GM18505 (cell line): ENCODE data around the gene WNT3A.

Source experiments
- ATAC-seq: cut with Tn5 transposase; IDR thresholded peaks from one replicate; pipeline ENCODE4 v1.9.1; 2021; ENCODE audit not compliant: unreplicated experiment
- POLR2A ChIP-seq: IDR thresholded peaks from 4 replicates; pipeline ENCODE4 v1.6.1; 2011; ENCODE audit warnings: borderline replicate concordance; ENCODE audit not compliant: insufficient read depth, insufficient read length; ENCODE audit errors: extremely low read depth

The WNT3A gene

GRCh38 chr1:228050571-228051231 lies 43.9 kb downstream of the WNT3A start:
- TF ChIP-seq POLR2A: no peak
- ATAC-seq: no peak

GRCh38 chr1:228058172-228058948 lies 51.6 kb downstream of the WNT3A start:
- TF ChIP-seq POLR2A: no peak
- no peak for ATAC-seq

- ATAC-seq: no peak
- TF ChIP-seq POLR2A: no peak
These were observed 52.3 kb downstream of the WNT3A start for GRCh38 chr1:228058949-228059633.

DNA sequence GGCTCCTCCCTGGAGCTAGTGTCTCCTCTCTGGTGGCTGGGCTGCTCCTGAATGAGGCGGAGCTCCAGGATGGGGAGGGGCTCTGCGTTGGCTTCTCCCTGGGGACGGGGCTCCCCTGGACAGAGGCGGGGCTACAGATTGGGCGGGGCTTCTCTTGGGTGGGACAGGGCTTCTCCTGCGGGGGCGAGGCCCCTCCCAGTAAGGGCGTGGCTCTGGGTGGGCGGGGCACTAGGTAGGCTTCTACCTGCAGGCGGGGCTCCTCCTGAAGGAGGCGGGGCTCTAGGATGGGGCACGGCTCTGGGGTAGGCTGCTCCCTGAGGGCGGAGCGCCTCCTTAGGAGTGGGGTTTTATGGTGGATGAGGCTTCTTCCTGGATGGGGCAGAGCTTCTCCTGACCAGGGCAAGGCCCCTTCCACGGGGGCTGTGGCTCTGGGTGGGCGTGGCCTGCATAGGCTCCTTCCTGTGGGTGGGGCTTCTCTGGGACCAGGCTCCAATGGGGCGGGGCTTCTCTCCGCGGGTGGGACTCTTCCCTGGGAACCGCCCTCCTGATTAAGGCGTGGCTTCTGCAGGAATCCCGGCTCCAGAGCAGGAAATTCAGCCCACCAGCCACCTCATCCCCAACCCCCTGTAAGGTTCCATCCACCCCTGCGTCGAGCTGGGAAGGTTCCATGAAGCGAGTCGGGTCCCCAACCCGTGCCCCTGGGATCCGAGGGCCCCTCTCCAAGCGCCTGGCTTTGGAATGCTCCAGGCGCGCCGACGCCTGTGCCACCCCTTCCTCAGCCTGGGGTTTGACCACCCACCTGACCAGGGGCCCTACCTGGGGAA lies 53.0 kb downstream of the WNT3A start:
- no peak for ATAC-seq
- TF ChIP-seq POLR2A: no peak

DNA sequence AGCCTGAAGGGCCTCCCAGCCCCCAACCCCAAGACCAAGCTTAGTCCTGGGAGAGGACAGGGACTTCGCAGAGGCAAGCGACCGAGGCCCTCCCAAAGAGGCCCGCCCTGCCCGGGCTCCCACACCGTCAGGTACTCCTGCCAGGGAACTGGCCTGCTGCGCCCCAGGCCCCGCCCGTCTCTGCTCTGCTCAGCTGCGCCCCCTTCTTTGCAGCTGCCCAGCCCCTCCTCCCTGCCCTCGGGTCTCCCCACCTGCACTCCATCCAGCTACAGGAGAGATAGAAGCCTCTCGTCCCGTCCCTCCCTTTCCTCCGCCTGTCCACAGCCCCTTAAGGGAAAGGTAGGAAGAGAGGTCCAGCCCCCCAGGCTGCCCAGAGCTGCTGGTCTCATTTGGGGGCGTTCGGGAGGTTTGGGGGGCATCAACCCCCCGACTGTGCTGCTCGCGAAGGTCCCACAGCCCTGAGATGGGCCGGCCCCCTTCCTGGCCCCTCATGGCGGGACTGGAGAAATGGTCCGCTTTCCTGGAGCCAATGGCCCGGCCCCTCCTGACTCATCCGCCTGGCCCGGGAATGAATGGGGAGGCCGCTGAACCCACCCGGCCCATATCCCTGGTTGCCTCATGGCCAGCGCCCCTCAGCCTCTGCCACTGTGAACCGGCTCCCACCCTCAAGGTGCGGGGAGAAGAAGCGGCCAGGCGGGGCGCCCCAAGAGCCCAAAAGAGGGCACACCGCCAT lies 53.8 kb downstream of the WNT3A start:
- TF ChIP-seq POLR2A: no peak
- no peak for ATAC-seq

DNA sequence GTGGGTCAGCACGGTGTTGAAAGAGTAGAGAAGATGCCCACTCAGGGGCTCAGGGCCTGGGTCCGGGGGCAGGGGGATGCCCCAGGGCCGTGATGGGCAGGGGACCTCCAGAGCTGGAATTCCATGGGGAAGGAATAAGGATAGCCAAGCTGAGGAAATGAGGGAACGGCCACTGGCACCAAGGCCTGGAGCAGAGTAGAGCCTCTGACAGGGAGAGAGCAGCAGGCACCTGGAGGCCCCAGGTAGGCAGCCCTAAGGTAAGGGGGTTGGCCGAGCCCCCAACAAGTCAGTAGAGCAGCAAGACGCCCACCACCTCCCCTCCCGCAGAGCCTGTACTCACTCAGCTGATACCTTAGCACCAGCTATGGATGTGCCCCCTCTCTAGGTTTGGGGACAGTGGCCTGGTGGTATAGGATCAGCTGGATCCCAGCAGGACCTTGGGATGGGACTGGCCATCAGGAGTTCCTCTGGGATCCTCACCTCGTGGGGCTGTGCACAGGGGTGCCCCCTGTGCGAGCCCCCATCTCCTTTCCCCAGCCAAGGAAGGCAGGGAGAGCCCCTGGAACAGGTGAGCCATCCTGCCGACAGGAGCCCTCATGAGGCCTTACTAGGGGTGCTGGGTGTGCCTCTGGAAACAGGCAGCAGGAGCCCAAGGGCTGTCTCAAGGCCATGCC lies 54.8 kb downstream of the WNT3A start:
- no peak for ATAC-seq
- no peak for TF ChIP-seq POLR2A

DNA sequence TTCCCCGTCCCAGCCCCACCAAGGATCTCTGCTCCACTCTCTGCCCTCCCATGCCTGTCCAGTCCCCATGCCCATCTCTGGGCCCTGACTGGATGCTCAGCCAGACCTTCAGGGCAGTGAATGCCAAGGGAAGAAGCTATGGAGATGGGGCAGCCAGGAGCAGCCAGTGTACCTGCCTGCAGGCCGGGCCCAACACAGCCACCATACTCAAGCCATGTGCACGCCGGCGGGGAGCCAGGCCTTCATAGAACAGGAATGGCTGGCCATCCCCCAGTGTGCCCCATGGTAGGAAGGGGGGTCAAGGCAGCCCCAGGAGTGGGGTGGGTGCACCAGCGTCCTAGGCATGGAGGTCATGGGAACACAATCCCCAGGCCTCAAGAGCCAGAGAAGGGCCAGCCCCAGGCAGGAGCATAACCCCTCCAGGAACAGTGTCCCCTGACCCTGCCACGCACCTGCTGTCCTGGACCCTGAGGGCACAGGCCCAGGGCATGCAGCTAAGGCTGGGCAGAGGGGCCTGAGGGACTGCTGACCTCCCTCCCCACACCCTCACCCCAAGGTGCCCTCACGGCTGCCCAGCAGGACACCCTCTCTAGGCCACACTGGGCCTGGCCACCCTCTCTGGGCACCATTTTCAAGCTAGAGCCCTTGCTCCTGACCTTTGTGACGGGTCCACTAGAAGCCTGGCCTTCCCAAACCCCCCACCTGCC lies 55.4 kb downstream of the WNT3A start:
- ATAC-seq: no peak
- TF ChIP-seq POLR2A: no peak

- no peak for TF ChIP-seq POLR2A
- no peak for ATAC-seq
These were observed 56.0 kb downstream of the WNT3A start for GRCh38 chr1:228062812-228063211.

DNA sequence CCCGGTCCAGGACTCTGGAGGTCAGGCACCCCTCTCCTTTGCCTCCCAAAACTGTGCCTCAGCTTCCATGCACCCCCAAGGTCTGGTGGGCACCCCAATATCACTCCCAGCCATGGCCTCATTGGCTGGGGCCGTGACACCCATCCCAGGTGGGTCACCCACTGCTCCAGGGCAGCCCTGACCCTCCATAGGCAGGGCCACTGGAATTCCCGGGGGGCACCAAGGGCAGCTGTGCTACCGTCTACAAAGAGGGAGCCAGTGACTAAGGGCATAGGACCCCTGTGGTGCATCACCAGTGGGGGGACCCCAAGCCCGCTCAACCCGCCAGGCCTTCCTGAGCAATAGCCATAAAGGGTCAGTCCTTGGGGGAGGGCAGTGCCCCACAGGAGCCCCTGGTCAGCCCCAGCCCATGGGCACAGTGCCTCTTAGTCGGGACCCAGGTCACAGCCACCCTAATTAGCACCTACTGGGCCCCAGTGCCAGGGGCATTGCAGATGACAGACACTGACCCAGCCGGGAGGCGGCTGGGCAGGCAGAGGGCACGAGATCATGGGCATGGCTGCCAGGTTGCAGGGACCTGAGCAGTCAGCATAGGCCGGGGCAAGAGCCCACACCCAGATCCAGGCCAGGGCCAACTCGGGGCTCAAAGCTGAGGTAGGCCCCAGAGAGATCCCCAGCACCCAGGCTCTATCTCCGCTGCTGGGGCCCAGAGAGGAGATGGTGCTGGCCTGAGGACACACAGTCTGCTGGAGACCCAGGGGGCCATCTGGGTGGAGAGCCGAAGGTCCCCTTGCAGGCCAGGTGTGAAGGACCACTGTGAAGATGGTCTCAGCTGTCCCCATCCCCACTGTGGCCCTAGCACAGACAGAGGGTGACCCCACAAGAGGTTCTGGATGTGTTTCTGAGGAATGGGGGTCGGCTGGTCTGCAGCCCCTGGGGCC lies 56.7 kb downstream of the WNT3A start:
- ATAC-seq: no peak
- TF ChIP-seq POLR2A: no peak

GRCh38 chr1:228064296-228064695 lies 57.5 kb downstream of the WNT3A start:
- no peak for ATAC-seq
- no peak for TF ChIP-seq POLR2A
